PFSK-1 (cell line): Measurements from ENCODE around the gene SLC9A9.

ENCODE experiments used
- FOXP2 ChIP-seq: optimal IDR thresholded peaks from 2 replicates; pipeline ENCODE3; 2011; ENCODE audit warnings: borderline replicate concordance, control low read depth, inconsistent platforms; ENCODE audit not compliant: insufficient read depth; ENCODE audit errors: extremely low read length, extremely low read depth
- POLR2AphosphoS5 ChIP-seq: IDR thresholded peaks from 2 replicates; pipeline ENCODE4 v1.6.1; 2012; ENCODE audit warnings: low read depth, mild to moderate bottlenecking, control low read depth, low read length, moderate library complexity
- SIN3A ChIP-seq: IDR thresholded peaks from 2 replicates; pipeline ENCODE4 v1.6.1; 2012; ENCODE audit warnings: mild to moderate bottlenecking, low read length, moderate library complexity, borderline replicate concordance; ENCODE audit not compliant: insufficient read depth
- TAF1 ChIP-seq: IDR thresholded peaks from 2 replicates; pipeline ENCODE4 v1.6.1; 2012; ENCODE audit warnings: low read length, control low read depth, borderline replicate concordance; ENCODE audit not compliant: insufficient read depth
- TF ChIP-seq, protein P1 (sequence below), 2 experiments: IDR thresholded peaks; 2 replicates each; pipeline versions ENCODE4 v1.6.1 to v1.8.0; 2011 to 2012; ENCODE audit warnings: low read depth in 2 of 2, low read length in 2 of 2, control low read depth in 1 of 2, inconsistent platforms in 1 of 2, mild to moderate bottlenecking in 1 of 2, moderate library complexity in 1 of 2; ENCODE audit not compliant: insufficient read depth in 1 of 2

SLC9A9 gene

DNA sequence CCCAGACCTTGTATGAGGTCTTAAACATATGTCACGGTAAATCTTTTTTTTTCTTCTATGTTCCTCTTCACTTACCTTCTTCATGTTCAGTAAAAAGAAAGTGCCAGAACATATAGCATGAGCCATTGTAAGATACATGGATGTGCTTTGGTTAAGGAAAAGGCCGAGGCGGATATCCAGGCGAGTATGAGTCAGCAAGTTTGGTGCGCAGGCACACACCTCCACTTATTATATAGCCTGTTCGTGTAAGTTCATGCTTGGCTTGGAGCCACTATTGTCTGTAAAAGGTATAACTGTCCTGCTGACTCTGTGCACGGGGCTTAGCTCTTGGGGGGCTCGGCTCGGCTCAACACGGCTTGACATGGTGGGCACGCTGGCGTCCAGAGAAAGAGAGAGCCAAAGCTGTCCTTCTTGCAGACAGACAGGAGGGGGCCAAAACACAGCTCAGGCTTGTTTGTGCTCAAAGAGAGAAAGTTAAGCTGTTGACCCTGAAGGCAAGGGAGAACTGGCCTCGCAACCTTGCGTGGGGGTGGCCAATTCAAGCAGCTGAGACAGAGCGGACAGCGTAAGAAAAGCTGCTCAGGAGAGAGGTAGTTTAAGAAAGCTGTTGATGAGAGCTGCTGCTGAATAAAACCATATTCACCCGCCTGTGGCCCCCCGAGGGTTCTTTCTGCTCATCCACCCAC, 251.2 kb downstream of the SLC9A9 start:
- TF ChIP-seq POLR2AphosphoS5: no peak
- TF ChIP-seq, protein P1, sequence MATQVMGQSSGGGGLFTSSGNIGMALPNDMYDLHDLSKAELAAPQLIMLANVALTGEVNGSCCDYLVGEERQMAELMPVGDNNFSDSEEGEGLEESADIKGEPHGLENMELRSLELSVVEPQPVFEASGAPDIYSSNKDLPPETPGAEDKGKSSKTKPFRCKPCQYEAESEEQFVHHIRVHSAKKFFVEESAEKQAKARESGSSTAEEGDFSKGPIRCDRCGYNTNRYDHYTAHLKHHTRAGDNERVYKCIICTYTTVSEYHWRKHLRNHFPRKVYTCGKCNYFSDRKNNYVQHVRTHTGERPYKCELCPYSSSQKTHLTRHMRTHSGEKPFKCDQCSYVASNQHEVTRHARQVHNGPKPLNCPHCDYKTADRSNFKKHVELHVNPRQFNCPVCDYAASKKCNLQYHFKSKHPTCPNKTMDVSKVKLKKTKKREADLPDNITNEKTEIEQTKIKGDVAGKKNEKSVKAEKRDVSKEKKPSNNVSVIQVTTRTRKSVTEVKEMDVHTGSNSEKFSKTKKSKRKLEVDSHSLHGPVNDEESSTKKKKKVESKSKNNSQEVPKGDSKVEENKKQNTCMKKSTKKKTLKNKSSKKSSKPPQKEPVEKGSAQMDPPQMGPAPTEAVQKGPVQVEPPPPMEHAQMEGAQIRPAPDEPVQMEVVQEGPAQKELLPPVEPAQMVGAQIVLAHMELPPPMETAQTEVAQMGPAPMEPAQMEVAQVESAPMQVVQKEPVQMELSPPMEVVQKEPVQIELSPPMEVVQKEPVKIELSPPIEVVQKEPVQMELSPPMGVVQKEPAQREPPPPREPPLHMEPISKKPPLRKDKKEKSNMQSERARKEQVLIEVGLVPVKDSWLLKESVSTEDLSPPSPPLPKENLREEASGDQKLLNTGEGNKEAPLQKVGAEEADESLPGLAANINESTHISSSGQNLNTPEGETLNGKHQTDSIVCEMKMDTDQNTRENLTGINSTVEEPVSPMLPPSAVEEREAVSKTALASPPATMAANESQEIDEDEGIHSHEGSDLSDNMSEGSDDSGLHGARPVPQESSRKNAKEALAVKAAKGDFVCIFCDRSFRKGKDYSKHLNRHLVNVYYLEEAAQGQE (IDR thresholded peaks at IDR 0.05; ENCODE audit: insufficient read depth in 1 of 2, low read depth in 2 of 2, low read length in 2 of 2): no peak
- TF ChIP-seq SIN3A: no peak
- no peak for TF ChIP-seq FOXP2
- TF ChIP-seq TAF1: no peak

DNA sequence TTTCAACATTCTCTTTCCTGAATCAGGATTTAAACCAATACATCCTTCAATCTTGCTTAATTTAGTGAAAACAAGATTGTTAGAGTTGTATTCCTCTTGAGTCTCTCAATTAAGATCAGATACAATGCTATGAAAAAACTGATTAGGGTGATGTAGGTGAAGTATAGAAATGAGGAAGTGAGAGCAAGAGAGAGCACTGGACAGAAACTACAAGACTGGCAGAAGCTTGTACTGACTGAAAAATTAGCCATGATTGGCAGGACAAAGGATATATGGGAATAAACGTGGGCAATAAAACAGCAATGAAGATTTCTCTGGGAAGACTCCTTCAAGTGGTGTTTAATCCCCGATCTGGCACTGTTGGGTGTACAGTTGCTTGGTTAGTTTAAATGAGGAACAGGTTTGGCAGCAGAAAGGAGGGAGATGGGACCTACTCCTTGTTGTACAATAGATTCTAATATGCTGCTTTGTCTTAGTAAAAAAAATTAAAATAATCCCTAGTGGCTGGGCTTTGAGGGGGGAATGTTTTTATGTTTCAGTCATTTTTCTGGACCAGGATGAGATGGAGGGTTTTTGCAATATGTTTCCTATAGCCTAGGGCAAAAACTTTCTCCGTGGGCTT, 252.7 kb downstream of the SLC9A9 start:
- TF ChIP-seq POLR2AphosphoS5: no peak
- no peak for TF ChIP-seq FOXP2
- no peak for TF ChIP-seq TAF1
- TF ChIP-seq, protein P1 (IDR thresholded peaks at IDR 0.05; ENCODE audit: insufficient read depth in 1 of 2, low read depth in 2 of 2, low read length in 2 of 2): no peak
- TF ChIP-seq SIN3A: no peak

DNA sequence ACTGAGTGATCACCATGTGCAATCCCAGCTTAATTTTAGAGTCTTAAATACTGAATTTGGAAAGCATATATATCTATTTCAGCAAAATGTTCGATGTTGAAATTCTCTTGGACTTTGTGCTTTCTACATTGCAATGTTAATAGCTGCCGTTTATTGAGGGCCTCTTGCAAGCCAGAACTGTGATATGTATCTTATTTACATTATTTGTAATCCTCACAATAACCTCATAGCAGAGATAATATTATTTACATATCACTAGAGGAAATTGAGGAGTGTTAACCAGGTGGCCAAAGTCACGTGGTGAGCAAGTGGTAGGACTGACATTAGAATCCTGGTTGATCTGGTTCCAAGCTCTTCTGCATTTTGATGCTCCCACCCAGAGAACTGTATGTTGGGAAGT, 254.1 kb downstream of the SLC9A9 start:
- TF ChIP-seq TAF1 (no peak), FOXP2 (no peak), POLR2AphosphoS5 (no peak), SIN3A (no peak)
- TF ChIP-seq, protein P1 (IDR thresholded peaks at IDR 0.05; ENCODE audit: insufficient read depth in 1 of 2, low read depth in 2 of 2, low read length in 2 of 2): no peak

DNA sequence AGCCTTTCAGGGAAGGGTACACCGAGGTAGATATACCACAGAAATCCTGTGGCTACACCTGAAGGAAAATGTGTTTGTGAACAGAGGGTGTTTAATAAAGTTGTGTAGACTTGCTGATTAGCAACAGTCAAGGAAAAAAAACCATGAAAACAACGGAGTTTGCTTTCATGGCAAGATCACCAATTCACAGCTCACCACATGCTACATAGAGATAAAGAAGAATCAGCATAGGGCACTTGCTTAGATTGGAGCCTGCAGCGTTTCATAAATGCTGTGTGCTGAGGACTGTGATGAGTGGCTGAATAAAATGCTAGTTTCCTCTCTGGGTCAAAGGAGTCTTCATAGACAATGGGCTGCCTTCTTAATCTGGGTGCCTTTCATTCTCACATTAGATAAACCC, 257.6 kb downstream of the SLC9A9 start:
- TF ChIP-seq FOXP2: no peak
- TF ChIP-seq SIN3A: no peak
- no peak for TF ChIP-seq POLR2AphosphoS5
- TF ChIP-seq, protein P1 (IDR thresholded peaks at IDR 0.05; ENCODE audit: insufficient read depth in 1 of 2, low read depth in 2 of 2, low read length in 2 of 2): no peak
- TF ChIP-seq TAF1: no peak
